HT-29 (cell line): ENCODE results near the gene BBLN. TPM values are rescaled to one million over a fixed set of nuclear protein-coding genes. Genes with fewer than 3 reads are reported as not detected.

ENCODE experiments used
- DNase-seq: peaks from one replicate; pipeline ENCODE4 v3.0.0-alpha.2; 2015; ENCODE audit warnings: low spot score
- total RNA-seq: library from RNA; depleted of rRNA; stranded (reverse); fragments of >200 nt; shearing (Covaris generic); gene quantifications from 2 replicates; pipeline ENCODE4 v1.2.3, GENCODE V29; 2014

The BBLN gene
- total RNA-seq, 1 experiment from 2014 or later = 439 TPM

- DNase-seq = no peak
Measured at GRCh38 chr9:128190013-128190412, 29.9 kb downstream of the BBLN start.

- no peak for DNase-seq
Measured at GRCh38 chr9:128190516-128191405, 30.7 kb downstream of the BBLN start.

- peak; percentile 78 for DNase-seq
Measured at GRCh38 chr9:128191406-128192046, 31.5 kb downstream of the BBLN start, which contains the start of gene CIZ1. Gene CIZ1, minus strand, starts transcription at chr9:128191572. Its CDS starts 715 bp downstream, at chr9:128190857.

- DNase-seq = peak; percentile 98
Measured at GRCh38 chr9:128192601-128193371, 32.7 kb downstream of the BBLN start.

GRCh38 chr9:128193469-128194096 lies 33.5 kb downstream of the BBLN start:
- DNase-seq = no peak

- no peak for DNase-seq
Measured at GRCh38 chr9:128201441-128202369, 41.6 kb downstream of the BBLN start.

GRCh38 chr9:128202648-128203023 lies 42.6 kb downstream of the BBLN start:
- DNase-seq = no peak

- peak; percentile 76 for DNase-seq
Measured at GRCh38 chr9:128203024-128203706, 43.1 kb downstream of the BBLN start, which contains the start of gene DNM1. Gene DNM1, plus strand, starts transcription at chr9:128203379. Its CDS starts 92 bp downstream, at chr9:128203471.

- peak; percentile 50 for DNase-seq
Measured at GRCh38 chr9:128203707-128204551, 43.9 kb downstream of the BBLN start.

- no peak for DNase-seq
Measured at GRCh38 chr9:128204858-128205257, 44.8 kb downstream of the BBLN start.

- no peak for DNase-seq
Measured at GRCh38 chr9:128205296-128205944, 45.4 kb downstream of the BBLN start.

- no peak for DNase-seq
Measured at GRCh38 chr9:128206484-128206883, 46.4 kb downstream of the BBLN start.

GRCh38 chr9:128206916-128207910 lies 47.1 kb downstream of the BBLN start:
- DNase-seq = no peak

- no peak for DNase-seq
Measured at GRCh38 chr9:128208386-128208785, 48.3 kb downstream of the BBLN start.

GRCh38 chr9:128208946-128209669 lies 49.0 kb downstream of the BBLN start:
- no peak for DNase-seq
